ENCODE results near the gene IL1RL2.

DNA sequence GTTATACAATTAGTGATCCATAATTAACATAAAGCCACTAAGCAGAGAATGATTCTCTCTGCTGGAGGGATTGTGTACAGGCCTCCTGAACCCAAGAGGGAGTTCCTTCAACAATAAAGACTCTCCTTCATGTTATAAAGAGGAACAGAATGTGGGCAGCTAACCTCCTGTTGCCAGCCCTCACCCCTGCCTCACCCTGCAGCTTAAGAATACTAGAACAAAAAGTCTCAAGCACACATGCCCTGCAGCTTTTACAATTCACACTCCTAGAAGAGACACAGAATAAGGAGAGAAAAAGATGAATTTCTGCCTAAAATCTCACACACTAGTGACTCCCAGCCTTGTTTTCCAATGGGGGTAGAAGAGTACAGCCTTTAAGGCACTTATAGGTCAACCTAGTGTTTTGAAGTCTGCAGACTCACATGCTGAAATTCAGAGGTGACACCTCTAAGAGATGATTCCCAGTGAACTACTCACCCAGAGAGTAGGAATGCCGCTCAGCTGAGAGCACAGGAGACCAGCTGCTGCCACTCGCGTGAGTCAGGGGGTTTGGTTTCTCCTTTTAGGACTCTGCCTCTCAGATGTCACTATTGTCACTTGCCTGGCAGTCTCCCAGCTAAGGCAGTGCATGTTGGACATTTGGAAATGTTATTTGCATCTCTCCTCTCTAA, 92.0 kb downstream of the IL1RL2 start:
- TF ChIP-seq, protein P1, sequence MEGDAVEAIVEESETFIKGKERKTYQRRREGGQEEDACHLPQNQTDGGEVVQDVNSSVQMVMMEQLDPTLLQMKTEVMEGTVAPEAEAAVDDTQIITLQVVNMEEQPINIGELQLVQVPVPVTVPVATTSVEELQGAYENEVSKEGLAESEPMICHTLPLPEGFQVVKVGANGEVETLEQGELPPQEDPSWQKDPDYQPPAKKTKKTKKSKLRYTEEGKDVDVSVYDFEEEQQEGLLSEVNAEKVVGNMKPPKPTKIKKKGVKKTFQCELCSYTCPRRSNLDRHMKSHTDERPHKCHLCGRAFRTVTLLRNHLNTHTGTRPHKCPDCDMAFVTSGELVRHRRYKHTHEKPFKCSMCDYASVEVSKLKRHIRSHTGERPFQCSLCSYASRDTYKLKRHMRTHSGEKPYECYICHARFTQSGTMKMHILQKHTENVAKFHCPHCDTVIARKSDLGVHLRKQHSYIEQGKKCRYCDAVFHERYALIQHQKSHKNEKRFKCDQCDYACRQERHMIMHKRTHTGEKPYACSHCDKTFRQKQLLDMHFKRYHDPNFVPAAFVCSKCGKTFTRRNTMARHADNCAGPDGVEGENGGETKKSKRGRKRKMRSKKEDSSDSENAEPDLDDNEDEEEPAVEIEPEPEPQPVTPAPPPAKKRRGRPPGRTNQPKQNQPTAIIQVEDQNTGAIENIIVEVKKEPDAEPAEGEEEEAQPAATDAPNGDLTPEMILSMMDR (conservative IDR thresholded peaks at IDR 0.05; ENCODE audit: low read depth, low read length), result no peak
- TF ChIP-seq POLR2A (IDR thresholded peaks at IDR 0.05; ENCODE audit: low read depth, low read length), result no peak
- no peak for TF ChIP-seq MAZ (IDR thresholded peaks at IDR 0.05; ENCODE audit: borderline replicate concordance, low read depth, low read length)
- no peak for TF ChIP-seq CEBPB (IDR thresholded peaks at IDR 0.05; ENCODE audit: low read depth, low read length)
- no peak for TF ChIP-seq MAFK (IDR thresholded peaks at IDR 0.05; ENCODE audit: low read depth, low read length)

All from IMR-90 (cell line).